GM23248 (cell line): ENCODE results near the gene STRADB. TPM values are rescaled to one million over a fixed set of nuclear protein-coding genes. Genes with fewer than 3 reads are reported as not detected.

ENCODE experiments used
- DNase-seq: peaks from one replicate; pipeline ENCODE4 v3.0.0-alpha.2; 2015
- H2AFZ ChIP-seq: fragments of 200-600 bp; sonication (generic); 2 replicates; pipeline ENCODE4 v1.6.1; 2016; ENCODE audit warnings: antibody characterized with exemption
- H3F3A ChIP-seq: fragments of 200-600 bp; sonication (generic); 2 replicates; pipeline ENCODE4 v1.6.1; 2016; ENCODE audit warnings: mild to moderate bottlenecking, antibody characterized with exemption, mixed run types; ENCODE audit not compliant: insufficient read depth
- H3K27ac ChIP-seq: fragments of 200-600 bp; sonication (generic); 2 replicates; pipeline ENCODE4 v1.5.1; 2016; ENCODE audit warnings: mild to moderate bottlenecking
- H3K27me3 ChIP-seq: fragments of 200-600 bp; sonication (generic); replicated peaks from 2 replicates; pipeline ENCODE4 v1.6.1; 2016; ENCODE audit warnings: mild to moderate bottlenecking; ENCODE audit not compliant: insufficient read depth
- H3K36me3 ChIP-seq: fragments of 200-600 bp; sonication (generic); 2 replicates; pipeline ENCODE4 v1.6.1; 2016; ENCODE audit warnings: low read depth, mild to moderate bottlenecking
- H3K4me1 ChIP-seq: fragments of 200-600 bp; sonication (generic); 2 replicates; pipeline ENCODE4 v1.6.1; 2016; ENCODE audit warnings: mild to moderate bottlenecking; ENCODE audit not compliant: insufficient read depth
- H3K4me2 ChIP-seq: fragments of 200-600 bp; sonication (generic); one replicate; pipeline ENCODE4 v1.6.1; 2016; ENCODE audit warnings: mild to moderate bottlenecking; ENCODE audit not compliant: unreplicated experiment
- H3K4me3 ChIP-seq: fragments of 200-600 bp; sonication (generic); 2 replicates; pipeline ENCODE4 v1.5.1; 2016; ENCODE audit warnings: mild to moderate bottlenecking
- H3K79me2 ChIP-seq: fragments of 200-600 bp; sonication (generic); 2 replicates; pipeline ENCODE4 v1.6.1; 2016; ENCODE audit warnings: mild to moderate bottlenecking; ENCODE audit not compliant: insufficient read depth
- H3K9ac ChIP-seq: fragments of 200-600 bp; sonication (generic); 2 replicates; pipeline ENCODE4 v1.6.1; 2016; ENCODE audit warnings: mild to moderate bottlenecking
- H3K9me2 ChIP-seq: fragments of 200-600 bp; sonication (generic); 2 replicates; pipeline ENCODE4 v1.6.1; 2016; ENCODE audit warnings: mixed run types, mild to moderate bottlenecking, moderate library complexity; ENCODE audit not compliant: insufficient read depth
- H3K9me3 ChIP-seq: fragments of 200-600 bp; sonication (generic); one replicate; pipeline ENCODE4 v1.6.1; 2017; ENCODE audit warnings: low read depth
- H4K20me1 ChIP-seq: fragments of 200-600 bp; sonication (generic); 2 replicates; pipeline ENCODE4 v1.6.0; 2016; ENCODE audit not compliant: insufficient read depth
- EZH2 ChIP-seq: fragments of 200-600 bp; sonication (generic); IDR thresholded peaks from 2 replicates; pipeline ENCODE4 v1.6.1; 2018; ENCODE audit warnings: antibody characterized with exemption, mild to moderate bottlenecking; ENCODE audit not compliant: insufficient read depth, poor library complexity, severe bottlenecking
- EZH2phosphoT487 ChIP-seq: fragments of 200-600 bp; sonication (generic); IDR thresholded peaks from 2 replicates; pipeline ENCODE4 v1.6.1; 2018; ENCODE audit warnings: antibody characterized with exemption, moderate library complexity, mild to moderate bottlenecking, low read depth; ENCODE audit not compliant: insufficient read depth
- WGBS, 2 experiments: methylation state at CpG; one replicate each; pipeline ENCODE4 v1.1.6; 2015 to 2017; ENCODE audit warnings: low lambda C conversion rate in 2 of 2, low coverage in 1 of 2; ENCODE audit errors: missing lambda C conversion rate in 2 of 2; 5-methylcytosine and 5-hydroxymethylcytosine counted together
- in situ Hi-C: fragments of 300-500 bp; cut with MboI; formaldehyde crosslinking; loops from 2 replicates; pipeline ENCODE4 v1.15.0; 2020
- polyA plus RNA-seq: library from polyadenylated mRNA; unstranded; fragments of >200 nt; fragmentation: Nextera tagmentation; extraction: Ambion mirVana; gene quantifications from 2 replicates; pipeline ENCODE4 v1.2.1, GENCODE V29; 2016
- total RNA-seq: library from RNA; depleted of rRNA; stranded (reverse); fragments of >200 nt; shearing (Covaris generic); gene quantifications from 2 replicates; pipeline ENCODE4 v1.2.3, GENCODE V29; 2014

STRADB gene
- total and polyA plus RNA-seq, 2 experiments from 2014 or later, result 21.2 to 33.7 TPM

GRCh38 chr2:201515573-201516246, 64.2 kb downstream of the STRADB start:
- H3K79me2 ChIP-seq, result no peaks in the 10 kb centered on the region
- no peak for TF ChIP-seq EZH2phosphoT487
- TF ChIP-seq EZH2, result no peak
- no peaks in the 10 kb centered on the region for H3K27me3 ChIP-seq
- no peak overlapping the region for H3K4me3 ChIP-seq
- H3K4me2 ChIP-seq, result no peak overlapping the region
- H3K36me3 ChIP-seq, result no peaks in the 10 kb centered on the region
- no peaks in the 10 kb centered on the region for H3K9me2 ChIP-seq
- 66 to 67% methylated on average over 4 of the region's 4 CpGs for WGBS, 2 experiments
- no peaks in the 10 kb centered on the region for H4K20me1 ChIP-seq
- no peaks in the 10 kb centered on the region for H3K9me3 ChIP-seq
- no peak for DNase-seq
- H3K27ac ChIP-seq, result no peak overlapping the region
- H3K9ac ChIP-seq, result no peak overlapping the region
- no peak overlapping the region for H2AFZ ChIP-seq
- H3F3A ChIP-seq, result no peaks in the 10 kb centered on the region
- in situ Hi-C loops, result no loop called here
- H3K4me1 ChIP-seq, result no peaks in the 10 kb centered on the region

GRCh38 chr2:201517094-201517493, 65.6 kb downstream of the STRADB start:
- in situ Hi-C loops, result no loop called here
- TF ChIP-seq EZH2phosphoT487, result no peak
- no peak for TF ChIP-seq EZH2
- no peaks in the 10 kb centered on the region for H3F3A ChIP-seq
- WGBS, 2 experiments, result 50 to 58% methylated on average over 4 of the region's 4 CpGs
- no peak overlapping the region for H3K27ac ChIP-seq
- H2AFZ ChIP-seq, result no peak overlapping the region
- H3K4me3 ChIP-seq, result no peak overlapping the region
- no peaks in the 10 kb centered on the region for H3K4me1 ChIP-seq
- H3K79me2 ChIP-seq, result no peaks in the 10 kb centered on the region
- H3K36me3 ChIP-seq, result no peaks in the 10 kb centered on the region
- H3K4me2 ChIP-seq, result no peak overlapping the region
- H3K9ac ChIP-seq, result no peak overlapping the region
- no peaks in the 10 kb centered on the region for H3K9me2 ChIP-seq
- H3K9me3 ChIP-seq, result no peaks in the 10 kb centered on the region
- no peaks in the 10 kb centered on the region for H4K20me1 ChIP-seq
- no peaks in the 10 kb centered on the region for H3K27me3 ChIP-seq
- DNase-seq, result no peak

- Histone ChIP-seq H3K36me3 (no peaks in the 10 kb centered on the region), H3F3A (peaks cover 14% of the 10 kb centered on the region), H3K79me2 (no peaks in the 10 kb centered on the region), H3K4me1 (peaks cover 11% of the 10 kb centered on the region; the same call in 1 of the 2 replicates), H3K4me2 (no peak overlapping the region), H4K20me1 (no peaks in the 10 kb centered on the region), H3K9ac (no peak overlapping the region), H3K9me3 (peaks cover 4% of the 10 kb centered on the region), H2AFZ (no peak overlapping the region), H3K27ac (no peak overlapping the region), H3K9me2 (no peaks in the 10 kb centered on the region), H3K27me3 (no peaks in the 10 kb centered on the region), H3K4me3 (no peak overlapping the region)
- in situ Hi-C loops, result no loop called here
- DNase-seq, result no peak
- TF ChIP-seq EZH2phosphoT487, result no peak
- no peak for TF ChIP-seq EZH2
- WGBS, 2 experiments, result 78 to 86% methylated on average over 2 of the region's 2 CpGs
Measured at GRCh38 chr2:201520201-201520600, 68.7 kb downstream of the STRADB start.

GRCh38 chr2:201522965-201523364, 71.4 kb downstream of the STRADB start:
- Histone ChIP-seq H3K9me2 (no peaks in the 10 kb centered on the region), H3K79me2 (no peaks in the 10 kb centered on the region), H3K27ac (no peak overlapping the region), H4K20me1 (no peaks in the 10 kb centered on the region), H2AFZ (no peak overlapping the region), H3K4me3 (no peak overlapping the region), H3F3A (peaks cover 14% of the 10 kb centered on the region), H3K9me3 (peaks cover 4% of the 10 kb centered on the region), H3K9ac (no peak overlapping the region), H3K27me3 (no peaks in the 10 kb centered on the region), H3K4me1 (peaks cover 11% of the 10 kb centered on the region; the same call in 1 of the 2 replicates), H3K4me2 (no peak overlapping the region), H3K36me3 (no peaks in the 10 kb centered on the region)
- in situ Hi-C loops, result no loop called here
- TF ChIP-seq EZH2phosphoT487, result no peak
- WGBS, 2 experiments, result 94 to 95% methylated on average over 5 of the region's 5 CpGs
- DNase-seq, result no peak
